ENCODE data around the gene WDFY4.

WDFY4 gene

GRCh38 chr10:48926764-48927540 is 242.3 kb downstream of the WDFY4 start:
- DNase-seq = no peak

GRCh38 chr10:48929413-48929990 is 244.8 kb downstream of the WDFY4 start:
- no peak for DNase-seq

GRCh38 chr10:48931188-48931587 is 246.5 kb downstream of the WDFY4 start:
- DNase-seq = no peak

GRCh38 chr10:48932831-48933664 is 248.4 kb downstream of the WDFY4 start:
- no peak for DNase-seq

GRCh38 chr10:48934672-48935501 is 250.2 kb downstream of the WDFY4 start:
- DNase-seq = no peak

GRCh38 chr10:48935577-48935976 is 250.9 kb downstream of the WDFY4 start:
- DNase-seq = no peak

- no peak for DNase-seq
Observed at GRCh38 chr10:48937796-48938195, 253.1 kb downstream of the WDFY4 start.

- no peak for DNase-seq
Observed at GRCh38 chr10:48938281-48938680, 253.6 kb downstream of the WDFY4 start.

- DNase-seq = no peak
Observed at GRCh38 chr10:48938990-48939536, 254.4 kb downstream of the WDFY4 start.

GRCh38 chr10:48939790-48940325 is 255.2 kb downstream of the WDFY4 start, which contains the start of gene LRRC18:
LRRC18 (minus strand) TSS chr10:48939840; CDS start chr10:48914155, 25,685 bp downstream.
- no peak for DNase-seq

GRCh38 chr10:48940372-48940771 is 255.7 kb downstream of the WDFY4 start:
- no peak for DNase-seq

- DNase-seq = no peak
Observed at GRCh38 chr10:48940958-48941357, 256.3 kb downstream of the WDFY4 start.

GRCh38 chr10:48941427-48942075 is 256.9 kb downstream of the WDFY4 start:
- no peak for DNase-seq

GRCh38 chr10:48943096-48943495 is 258.4 kb downstream of the WDFY4 start:
- no peak for DNase-seq

GRCh38 chr10:48944171-48944570 is 259.5 kb downstream of the WDFY4 start:
- DNase-seq = no peak

GRCh38 chr10:48945441-48946130 is 260.9 kb downstream of the WDFY4 start:
- no peak for DNase-seq

- no peak for DNase-seq
Observed at GRCh38 chr10:48946332-48946731, 261.7 kb downstream of the WDFY4 start.

GRCh38 chr10:48946891-48947500 is 262.3 kb downstream of the WDFY4 start:
- no peak for DNase-seq

- no peak for DNase-seq
Observed at GRCh38 chr10:48947690-48948469, 263.2 kb downstream of the WDFY4 start.
